ENCODE results near the gene CCNY.

The CCNY gene

GRCh38 chr10:35426657-35427056, 90.3 kb downstream of the CCNY start:
- DNase-seq (ENCODE audit: low read depth), result no peak

GRCh38 chr10:35427543-35427942, 91.2 kb downstream of the CCNY start:
- no peak for DNase-seq (ENCODE audit: low read depth)

- no peak for DNase-seq (ENCODE audit: low read depth)
These were observed 92.2 kb downstream of the CCNY start for GRCh38 chr10:35428521-35428920.

- no peak for DNase-seq (ENCODE audit: low read depth)
These were observed 96.6 kb downstream of the CCNY start for GRCh38 chr10:35432781-35433338.

GRCh38 chr10:35433851-35434426, 97.6 kb downstream of the CCNY start:
- no peak for DNase-seq (ENCODE audit: low read depth)

- no peak for DNase-seq (ENCODE audit: low read depth)
These were observed 98.2 kb downstream of the CCNY start for GRCh38 chr10:35434533-35434932.

GRCh38 chr10:35435824-35436223, 99.5 kb downstream of the CCNY start:
- DNase-seq (ENCODE audit: low read depth), result no peak

- DNase-seq (ENCODE audit: low read depth), result no peak
These were observed 101.5 kb downstream of the CCNY start for GRCh38 chr10:35437829-35438228.

GRCh38 chr10:35438718-35439571, 102.6 kb downstream of the CCNY start:
- no peak for DNase-seq (ENCODE audit: low read depth)

GRCh38 chr10:35440016-35440415, 103.7 kb downstream of the CCNY start:
- no peak for DNase-seq (ENCODE audit: low read depth)

- DNase-seq (ENCODE audit: low read depth), result no peak
These were observed 105.7 kb downstream of the CCNY start for GRCh38 chr10:35442028-35442427.

- no peak for DNase-seq (ENCODE audit: low read depth)
These were observed 106.3 kb downstream of the CCNY start for GRCh38 chr10:35442592-35442991.

GRCh38 chr10:35443858-35444257, 107.5 kb downstream of the CCNY start:
- no peak for DNase-seq (ENCODE audit: low read depth)

- no peak for DNase-seq (ENCODE audit: low read depth)
These were observed 109.0 kb downstream of the CCNY start for GRCh38 chr10:35445150-35445884.

GRCh38 chr10:35446439-35446838, 110.1 kb downstream of the CCNY start:
- no peak for DNase-seq (ENCODE audit: low read depth)

GRCh38 chr10:35447693-35448407, 111.5 kb downstream of the CCNY start:
- no peak for DNase-seq (ENCODE audit: low read depth)

- no peak for DNase-seq (ENCODE audit: low read depth)
These were observed 112.7 kb downstream of the CCNY start for GRCh38 chr10:35448687-35449662.

- no peak for DNase-seq (ENCODE audit: low read depth)
These were observed 113.6 kb downstream of the CCNY start for GRCh38 chr10:35449944-35450343.

- no peak for DNase-seq (ENCODE audit: low read depth)
These were observed 115.1 kb downstream of the CCNY start for GRCh38 chr10:35451151-35452016.

GRCh38 chr10:35452171-35452570, 115.9 kb downstream of the CCNY start:
- DNase-seq (ENCODE audit: low read depth), result no peak

Data from activated T-helper 1 cell treated with Interleukin-2 at 50 U/mL for 16 hours (primary cell).